Measurements from ENCODE around the gene IRS2.

- no peak for TF ChIP-seq MAX (IDR thresholded peaks at IDR 0.05)
- no peak for TF ChIP-seq CTCF (IDR thresholded peaks at IDR 0.05 in 2 of 3, conservative IDR thresholded peaks at IDR 0.05 in 1 of 3; ENCODE audit: borderline replicate concordance in 1 of 3, insufficient read depth in 1 of 3, low read depth in 2 of 3, low read length in 2 of 3)
- no peak for TF ChIP-seq ZNF274 (IDR thresholded peaks at IDR 0.05; ENCODE audit: low read depth, low read length)
- no peak for TF ChIP-seq POLR2A (IDR thresholded peaks at IDR 0.05; ENCODE audit: borderline replicate concordance, extremely low read depth, insufficient read depth, insufficient read length)
- TF ChIP-seq ATF3 (IDR thresholded peaks at IDR 0.05): no peak
- no peak for TF ChIP-seq REST (IDR thresholded peaks at IDR 0.05; ENCODE audit: low read depth)
- no peak for TF ChIP-seq YY1 (IDR thresholded peaks at IDR 0.05; ENCODE audit: extremely low read depth, insufficient replicate concordance, low read depth, low read length)
These were observed 48.8 kb downstream of the IRS2 start for GRCh38 chr13:109737606-109738005.
